Hepatocyte (in vitro differentiated cells): ENCODE measurements around the gene SLC34A2. TPM values are rescaled to one million over a fixed set of nuclear protein-coding genes. Genes with fewer than 3 reads are reported as not detected.
"Not testable (repeated sequence)": the region's sequence is repeated elsewhere in the genome, so short reads cannot be mapped to it uniquely, and the experiment has no call there.

Experiments
- DNase-seq: peaks from one replicate; pipeline ENCODE4 v3.0.0-alpha.2; 2016; ENCODE audit warnings: low spot score
- H2AFZ ChIP-seq: fragments of 200-600 bp; sonication (generic); 2 replicates; pipeline ENCODE4 v1.6.0; 2016; ENCODE audit warnings: antibody characterized with exemption, mild to moderate bottlenecking
- H3K27ac ChIP-seq: fragments of 200-600 bp; sonication (generic); 2 replicates; pipeline ENCODE4 v1.5.1; 2016; ENCODE audit warnings: mild to moderate bottlenecking
- H3K27me3 ChIP-seq: fragments of 200-600 bp; sonication (generic); 2 replicates; pipeline ENCODE4 v1.6.1; 2016
- H3K36me3 ChIP-seq: fragments of 200-600 bp; sonication (generic); replicated peaks from 2 replicates; pipeline ENCODE4 v1.5.1; 2016; ENCODE audit warnings: low read depth; ENCODE audit not compliant: insufficient read depth
- H3K4me1 ChIP-seq: fragments of 200-600 bp; sonication (generic); 2 replicates; pipeline ENCODE4 v1.5.1; 2016; ENCODE audit warnings: mild to moderate bottlenecking, moderate library complexity; ENCODE audit not compliant: insufficient read depth
- H3K4me2 ChIP-seq: fragments of 200-600 bp; sonication (generic); 2 replicates; pipeline ENCODE4 v1.6.0; 2016
- H3K4me3 ChIP-seq: fragments of 200-600 bp; sonication (generic); 2 replicates; pipeline ENCODE4 v1.5.1; 2016; ENCODE audit warnings: mild to moderate bottlenecking
- H3K79me2 ChIP-seq: fragments of 200-600 bp; sonication (generic); 2 replicates; pipeline ENCODE4 v1.6.0; 2017; ENCODE audit warnings: mild to moderate bottlenecking
- H3K9me2 ChIP-seq: fragments of 200-600 bp; sonication (generic); replicated peaks from 2 replicates; pipeline ENCODE4 v1.6.0; 2017; ENCODE audit warnings: mild to moderate bottlenecking; ENCODE audit not compliant: insufficient read depth
- H3K9me3 ChIP-seq: fragments of 200-600 bp; sonication (generic); 2 replicates; pipeline ENCODE4 v1.5.1; 2016; ENCODE audit warnings: low read depth, mild to moderate bottlenecking
- H4K20me1 ChIP-seq: fragments of 200-600 bp; sonication (generic); 2 replicates; pipeline ENCODE4 v1.6.0; 2016; ENCODE audit warnings: mild to moderate bottlenecking; ENCODE audit not compliant: insufficient read depth, poor library complexity, severe bottlenecking
- EZH2 ChIP-seq: fragments of 200-600 bp; sonication (generic); IDR thresholded peaks from 2 replicates; pipeline ENCODE4 v1.6.1; 2016; ENCODE audit warnings: antibody characterized with exemption, mild to moderate bottlenecking, borderline replicate concordance
- EZH2phosphoT487 ChIP-seq: fragments of 200-600 bp; sonication (generic); IDR thresholded peaks from one replicate; pipeline ENCODE4 v1.6.1; 2018; ENCODE audit warnings: antibody characterized with exemption, mild to moderate bottlenecking, low read depth, moderate library complexity; ENCODE audit not compliant: unreplicated experiment, severe bottlenecking
- WGBS: methylation state at CpG from one replicate; pipeline ENCODE4 v1.1.6; 2016; ENCODE audit warnings: low lambda C conversion rate; ENCODE audit errors: missing lambda C conversion rate; 5-methylcytosine and 5-hydroxymethylcytosine counted together
- polyA plus RNA-seq: library from polyadenylated mRNA; unstranded; fragments of >200 nt; fragmentation: Nextera tagmentation; extraction: Ambion mirVana; gene quantifications from 2 replicates; pipeline ENCODE4 v1.2.1, GENCODE V29; 2016
- total RNA-seq: library from RNA; depleted of rRNA; stranded (reverse); fragments of >200 nt; gene quantifications from 2 replicates; pipeline ENCODE4 v1.2.3, GENCODE V29; 2014
- TF ChIP-seq, protein P1 (sequence below): fragments of 200-600 bp; sonication (generic); IDR thresholded peaks from 2 replicates; pipeline ENCODE4 v1.5.1; 2016; ENCODE audit warnings: antibody characterized with exemption, mild to moderate bottlenecking; ENCODE audit not compliant: poor library complexity

Gene SLC34A2
- total and polyA plus RNA-seq, 2 experiments from 2014 or later: 11.1 to 21.2 TPM

DNA sequence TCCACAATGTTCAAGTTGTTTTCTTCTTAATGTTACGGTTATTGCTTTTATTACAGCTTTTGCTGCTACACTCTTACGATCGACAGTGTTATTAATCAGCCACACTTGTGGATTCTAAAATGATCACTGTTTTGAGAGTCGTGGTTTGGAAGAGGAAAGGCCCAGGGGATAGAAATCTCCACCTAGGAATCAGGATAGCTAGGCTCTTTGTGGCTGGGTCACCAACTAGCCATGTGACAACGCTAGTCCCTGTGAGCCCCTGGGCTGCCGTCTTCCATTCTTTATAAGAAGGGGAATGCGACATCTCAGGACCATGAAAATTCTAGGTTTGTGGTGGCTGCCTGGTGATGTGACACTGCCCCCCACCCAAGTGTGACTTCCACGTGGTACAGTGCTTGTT is 380 bp downstream of the SLC34A2 start:
- Histone ChIP-seq H3K36me3 (no peaks in the 10 kb centered on the region), H4K20me1 (no peaks in the 10 kb centered on the region), H3K27ac (no peak overlapping the region), H3K4me3 (peak overlapping the region; percentile 18), H3K27me3 (peaks cover 39% of the 10 kb centered on the region), H2AFZ (peak overlapping the region; percentile 70), H3K9me2 (no peaks in the 10 kb centered on the region), H3K9me3 (no peaks in the 10 kb centered on the region), H3K4me1 (peaks cover 11% of the 10 kb centered on the region), H3K79me2 (no peaks in the 10 kb centered on the region), H3K4me2 (peak overlapping the region; percentile 90)
- no peak for DNase-seq
- TF ChIP-seq, protein P1, sequence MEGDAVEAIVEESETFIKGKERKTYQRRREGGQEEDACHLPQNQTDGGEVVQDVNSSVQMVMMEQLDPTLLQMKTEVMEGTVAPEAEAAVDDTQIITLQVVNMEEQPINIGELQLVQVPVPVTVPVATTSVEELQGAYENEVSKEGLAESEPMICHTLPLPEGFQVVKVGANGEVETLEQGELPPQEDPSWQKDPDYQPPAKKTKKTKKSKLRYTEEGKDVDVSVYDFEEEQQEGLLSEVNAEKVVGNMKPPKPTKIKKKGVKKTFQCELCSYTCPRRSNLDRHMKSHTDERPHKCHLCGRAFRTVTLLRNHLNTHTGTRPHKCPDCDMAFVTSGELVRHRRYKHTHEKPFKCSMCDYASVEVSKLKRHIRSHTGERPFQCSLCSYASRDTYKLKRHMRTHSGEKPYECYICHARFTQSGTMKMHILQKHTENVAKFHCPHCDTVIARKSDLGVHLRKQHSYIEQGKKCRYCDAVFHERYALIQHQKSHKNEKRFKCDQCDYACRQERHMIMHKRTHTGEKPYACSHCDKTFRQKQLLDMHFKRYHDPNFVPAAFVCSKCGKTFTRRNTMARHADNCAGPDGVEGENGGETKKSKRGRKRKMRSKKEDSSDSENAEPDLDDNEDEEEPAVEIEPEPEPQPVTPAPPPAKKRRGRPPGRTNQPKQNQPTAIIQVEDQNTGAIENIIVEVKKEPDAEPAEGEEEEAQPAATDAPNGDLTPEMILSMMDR: no peak
- no peak for TF ChIP-seq EZH2
- no peak for TF ChIP-seq EZH2phosphoT487
- 56% methylated on average over 8 of the region's 8 CpGs for WGBS

GRCh38 chr4:25658357-25658771 is 2.7 kb downstream of the SLC34A2 start:
- no peaks in the 10 kb centered on the region for H3K9me2 ChIP-seq
- H3K27me3 ChIP-seq: peaks cover 39% of the 10 kb centered on the region
- H3K36me3 ChIP-seq: no peaks in the 10 kb centered on the region
- H3K4me3 ChIP-seq: no peak overlapping the region
- no peak overlapping the region for H3K27ac ChIP-seq
- DNase-seq: no peak
- H3K4me2 ChIP-seq: no peak overlapping the region
- no peak for TF ChIP-seq EZH2phosphoT487
- TF ChIP-seq, protein P1: no peak
- TF ChIP-seq EZH2: no peak
- H4K20me1 ChIP-seq: no peaks in the 10 kb centered on the region
- no peaks in the 10 kb centered on the region for H3K79me2 ChIP-seq
- H2AFZ ChIP-seq: no peak overlapping the region
- no peaks in the 10 kb centered on the region for H3K9me3 ChIP-seq
- H3K4me1 ChIP-seq: peaks cover 11% of the 10 kb centered on the region
- WGBS: 88% methylated on average over 3 of the region's 3 CpGs

- Histone ChIP-seq H3K27me3 (peaks cover 39% of the 10 kb centered on the region), H3K4me2 (no peak overlapping the region), H3K4me1 (peaks cover 11% of the 10 kb centered on the region), H3K36me3 (no peaks in the 10 kb centered on the region), H2AFZ (no peak overlapping the region), H3K27ac (no peak overlapping the region), H3K4me3 (no peak overlapping the region), H3K9me2 (no peaks in the 10 kb centered on the region), H4K20me1 (no peaks in the 10 kb centered on the region), H3K79me2 (no peaks in the 10 kb centered on the region), H3K9me3 (no peaks in the 10 kb centered on the region)
- TF ChIP-seq, protein P1: no peak
- TF ChIP-seq EZH2 (no peak), EZH2phosphoT487 (no peak)
- DNase-seq: no peak
- 83% methylated on average over 3 of the region's 3 CpGs for WGBS
These were observed 3.1 kb downstream of the SLC34A2 start for GRCh38 chr4:25658777-25659176.

- H3K36me3 ChIP-seq, H3K79me2 ChIP-seq, DNase-seq, H4K20me1 ChIP-seq, H3K9me2 ChIP-seq, H3K4me2 ChIP-seq, H3K4me3 ChIP-seq, H3K9me3 ChIP-seq, H3K4me1 ChIP-seq, H3K27ac ChIP-seq, H2AFZ ChIP-seq: not testable (repeated sequence)
- 92% methylated on average over 4 of the region's 4 CpGs for WGBS
- H3K27me3 ChIP-seq: peaks cover 16% of the 10 kb centered on the region
These were observed 5.8 kb downstream of the SLC34A2 start for GRCh38 chr4:25661441-25661840.
